Epithelial cell of esophagus (primary cell): ENCODE results near the gene TMEM217.

Experiments
- DNase-seq: peaks from one replicate; pipeline ENCODE4 v3.0.0; 2010; ENCODE audit warnings: low read depth
- H3K4me3 ChIP-seq: 2 replicates; pipeline ENCODE4 v1.5.1; 2011; ENCODE audit warnings: mild to moderate bottlenecking, low read length, control low read depth
- TF ChIP-seq, protein P1 (sequence below): IDR thresholded peaks from 2 replicates; pipeline ENCODE4 v1.5.1; 2011; ENCODE audit warnings: low read depth, mild to moderate bottlenecking, low read length, control low read depth, inconsistent platforms; ENCODE audit not compliant: insufficient read depth; ENCODE audit errors: missing control alignments

The TMEM217 gene

DNA sequence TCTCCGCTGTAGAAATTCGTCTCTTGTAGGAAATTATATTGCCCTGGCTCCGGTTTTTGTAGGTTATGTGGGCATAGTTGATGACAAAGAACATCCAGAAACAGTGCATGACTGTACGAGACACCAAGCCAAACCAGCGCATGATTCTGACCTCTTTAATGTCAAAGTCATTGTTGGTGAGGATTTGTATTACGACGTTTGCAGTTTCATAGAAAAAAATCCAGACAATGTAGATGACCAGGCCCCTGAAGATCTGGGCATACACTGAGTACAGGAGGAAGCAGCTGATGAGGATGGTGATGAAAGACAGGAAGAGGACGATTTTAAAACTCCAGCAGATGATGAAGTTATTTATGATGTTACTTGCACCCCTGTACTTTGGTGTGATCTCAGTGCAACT, 39.4 kb downstream of the TMEM217 start:
- no peak for DNase-seq
- TF ChIP-seq, protein P1, sequence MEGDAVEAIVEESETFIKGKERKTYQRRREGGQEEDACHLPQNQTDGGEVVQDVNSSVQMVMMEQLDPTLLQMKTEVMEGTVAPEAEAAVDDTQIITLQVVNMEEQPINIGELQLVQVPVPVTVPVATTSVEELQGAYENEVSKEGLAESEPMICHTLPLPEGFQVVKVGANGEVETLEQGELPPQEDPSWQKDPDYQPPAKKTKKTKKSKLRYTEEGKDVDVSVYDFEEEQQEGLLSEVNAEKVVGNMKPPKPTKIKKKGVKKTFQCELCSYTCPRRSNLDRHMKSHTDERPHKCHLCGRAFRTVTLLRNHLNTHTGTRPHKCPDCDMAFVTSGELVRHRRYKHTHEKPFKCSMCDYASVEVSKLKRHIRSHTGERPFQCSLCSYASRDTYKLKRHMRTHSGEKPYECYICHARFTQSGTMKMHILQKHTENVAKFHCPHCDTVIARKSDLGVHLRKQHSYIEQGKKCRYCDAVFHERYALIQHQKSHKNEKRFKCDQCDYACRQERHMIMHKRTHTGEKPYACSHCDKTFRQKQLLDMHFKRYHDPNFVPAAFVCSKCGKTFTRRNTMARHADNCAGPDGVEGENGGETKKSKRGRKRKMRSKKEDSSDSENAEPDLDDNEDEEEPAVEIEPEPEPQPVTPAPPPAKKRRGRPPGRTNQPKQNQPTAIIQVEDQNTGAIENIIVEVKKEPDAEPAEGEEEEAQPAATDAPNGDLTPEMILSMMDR: no peak
- no peak overlapping the region for H3K4me3 ChIP-seq

- DNase-seq: no peak
- TF ChIP-seq, protein P1: no peak
- no peak overlapping the region for H3K4me3 ChIP-seq
These were observed 39.9 kb downstream of the TMEM217 start for GRCh38 chr6:37218061-37218460.

DNA sequence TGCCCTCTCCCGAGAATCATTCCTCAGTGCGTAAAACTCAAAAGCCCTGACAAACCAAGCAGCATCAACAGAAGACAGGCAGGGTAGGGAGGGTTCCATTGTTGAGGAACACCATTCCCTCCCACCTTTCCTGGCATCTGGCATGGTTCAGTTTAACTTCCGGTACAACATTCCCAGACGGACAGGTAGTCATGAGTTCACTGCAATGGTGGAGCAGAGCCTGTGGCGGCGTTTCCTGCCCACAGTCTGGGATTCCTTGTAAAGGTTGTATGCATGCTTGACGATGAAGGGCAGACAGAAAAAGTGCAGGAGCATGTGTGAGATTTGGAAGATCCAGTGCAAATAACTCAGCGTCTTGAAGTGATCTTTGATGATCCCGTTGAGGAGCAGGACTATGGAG, 45.7 kb downstream of the TMEM217 start:
- no peak for DNase-seq
- TF ChIP-seq, protein P1: no peak
- H3K4me3 ChIP-seq: no peak overlapping the region

DNA sequence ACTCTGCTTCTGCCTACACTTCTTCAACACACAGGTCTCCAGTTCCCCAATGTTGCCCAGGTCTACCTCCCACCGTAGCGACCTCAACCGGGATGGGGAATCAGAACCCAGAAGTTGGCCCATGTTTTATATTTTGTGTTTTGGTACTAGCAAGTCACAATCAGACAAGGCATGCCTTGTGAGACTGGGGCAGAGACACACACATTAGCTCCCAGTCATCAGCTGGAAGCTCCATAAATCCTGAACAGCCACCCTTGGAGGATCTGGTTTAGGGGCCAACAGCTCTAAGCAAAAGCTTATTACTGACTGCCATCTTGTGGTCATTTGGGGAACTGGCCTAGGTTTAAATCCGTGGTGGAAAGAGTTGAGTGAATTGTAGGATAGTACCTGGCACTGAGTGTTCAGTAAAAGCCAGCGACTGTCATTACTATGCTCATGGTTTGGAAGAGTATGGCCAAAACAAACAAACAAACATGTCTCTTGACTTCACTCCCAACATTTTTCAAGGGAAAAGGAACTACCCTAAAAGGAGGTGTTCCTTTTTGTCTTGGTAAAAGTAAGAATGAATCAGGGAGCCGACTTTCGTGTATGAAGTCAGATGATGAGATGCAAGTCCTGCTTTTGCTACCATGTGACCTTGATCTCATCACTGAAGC, 47.5 kb downstream of the TMEM217 start:
- H3K4me3 ChIP-seq: no peak overlapping the region
- DNase-seq: peak; percentile 83
- TF ChIP-seq, protein P1: peak; percentile 97

DNA sequence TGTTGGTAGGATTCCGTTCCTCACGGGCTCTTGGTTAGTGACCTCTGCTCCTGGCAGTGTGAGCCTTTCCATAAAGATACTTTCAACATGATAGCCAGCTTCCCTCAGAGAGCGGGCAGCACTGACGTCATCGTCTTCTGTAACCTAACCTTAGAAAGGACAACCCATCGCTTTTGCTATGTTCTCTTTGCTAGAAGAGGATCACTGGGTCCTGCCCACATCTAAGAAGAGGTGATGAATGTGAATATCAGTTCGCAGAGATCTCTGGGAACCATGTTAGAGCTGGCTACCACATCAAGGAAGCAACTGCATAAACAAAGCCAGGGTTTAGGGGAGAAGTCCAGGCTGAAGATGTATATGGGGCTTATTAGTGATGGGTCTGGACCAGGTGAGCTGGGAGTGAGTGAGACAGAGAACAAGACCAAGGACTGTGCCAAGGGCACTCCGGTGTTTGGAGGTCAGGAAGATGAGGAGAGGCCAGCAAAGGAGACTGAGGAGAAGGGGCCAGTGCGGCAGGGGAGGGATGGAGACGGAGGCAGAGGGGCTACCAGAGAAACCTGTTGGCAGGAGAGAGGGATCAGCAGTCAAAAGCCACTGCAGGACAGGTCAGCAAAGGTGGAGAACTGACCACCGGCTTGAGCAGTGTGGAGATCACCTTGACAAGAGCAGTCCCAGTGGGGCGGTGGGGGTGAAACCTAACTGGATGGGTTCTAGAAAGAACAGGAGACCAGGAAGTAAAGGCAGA, 48.3 kb downstream of the TMEM217 start:
- no peak overlapping the region for H3K4me3 ChIP-seq
- TF ChIP-seq, protein P1: no peak
- DNase-seq: no peak

DNA sequence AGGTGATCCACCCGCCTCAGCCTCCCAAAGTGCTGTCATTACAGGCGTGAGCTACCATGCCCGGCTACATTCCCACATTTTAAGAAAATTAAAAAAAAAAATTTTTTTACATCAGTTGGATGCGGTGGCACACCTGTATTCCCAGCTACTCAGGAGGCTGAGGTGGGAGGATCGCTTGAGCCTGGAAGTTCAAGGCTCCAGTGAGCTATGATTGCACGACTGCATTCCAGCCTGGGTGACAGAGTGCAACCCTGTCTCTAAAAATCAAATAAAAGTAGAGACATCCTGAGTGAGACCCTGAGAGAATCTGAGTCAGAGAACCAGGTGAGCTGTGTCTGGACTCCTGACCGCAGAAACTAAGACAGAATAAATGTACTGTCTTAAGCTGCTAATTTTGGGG, 49.2 kb downstream of the TMEM217 start:
- no peak for DNase-seq
- TF ChIP-seq, protein P1: no peak
- H3K4me3 ChIP-seq: no peak overlapping the region
